ENCODE measurements around the gene TMEM250. TPM values are rescaled to one million over a fixed set of nuclear protein-coding genes. Genes with fewer than 3 reads are reported as not detected.

The TMEM250 gene
- total and polyA plus RNA-seq, 7 experiments from 2014 or later: 16.4 to 61.8 (median 42.2) TPM

- Histone ChIP-seq H3K36me3 (ENCODE audit: control insufficient read depth in 2 of 3, insufficient read depth in 3 of 3, low read length in 3 of 3) (no peaks in the 10 kb centered on the region), H3K4me1 (ENCODE audit: control insufficient read depth in 2 of 2, insufficient read depth in 2 of 2, low read length in 2 of 2) (peaks cover 9 to 15% of the 10 kb centered on the region in 2 donors), H3K9me3 (ENCODE audit: control insufficient read depth in 2 of 3, low read length in 3 of 3) (no peaks in the 10 kb centered on the region), H3K27me3 (ENCODE audit: control insufficient read depth in 2 of 2, insufficient read depth in 2 of 2, low read length in 2 of 2) (no peaks in the 10 kb centered on the region), H3K4me3 (ENCODE audit: low read length) (no peak overlapping the region), H3K27ac (ENCODE audit: low read depth, low read length) (no peak overlapping the region)
- Mint-ChIP-seq H3K27ac (no peak overlapping the region), H3K4me3 (no peak overlapping the region), H3K36me3 (no peaks in the 10 kb centered on the region), H3K27me3 (peaks cover 0 to 19% (median 0%) of the 10 kb centered on the region in 5 donors), H3K9me3 (no peaks in the 10 kb centered on the region), H3K4me1 (peaks cover 5 to 26% (median 18%) of the 10 kb centered on the region in 7 donors)
- ChIA-PET POLR2A (interaction anchor here (0.6 to 1.2 kb wide), 3 partner anchors 8 to 1148 kb away, joined by 3 to 5 read pairs (median 3); no protein-coding TSS in a partner anchor), CTCF (interaction anchor here (0.7 kb wide), 1 partner anchor 11 kb away, joined by 3 read pairs; no protein-coding TSS in a partner anchor)
- ATAC-seq: no peak
- no peak for DNase-seq
- intact Hi-C loops (cut with micrococcal nuclease): no loop called here
Observed at GRCh38 chr9:136100700-136101614, 17.7 kb downstream of the TMEM250 start.

DNA sequence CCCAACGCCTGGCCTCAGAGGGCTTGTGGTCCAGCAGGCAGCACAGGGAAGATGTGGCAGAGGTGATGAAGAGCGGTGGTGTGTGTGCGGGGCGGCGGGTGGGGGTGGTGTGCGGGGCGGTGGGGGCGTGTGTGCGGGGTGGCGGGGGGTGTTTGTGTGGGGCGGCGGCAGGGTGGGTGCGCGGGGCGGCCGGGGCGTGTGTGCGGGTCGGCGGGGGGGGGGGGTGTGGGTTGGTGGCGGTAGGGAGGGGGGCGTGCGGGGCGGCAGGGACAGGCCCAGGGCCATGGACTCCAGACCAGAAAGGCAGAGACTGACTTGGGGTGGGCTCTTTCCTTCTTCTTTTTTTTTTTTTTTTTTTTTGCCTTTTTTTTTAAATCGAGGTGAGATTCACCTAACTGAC, 19.1 kb downstream of the TMEM250 start:
- DNase-seq: no peak
- H3K27ac Mint-ChIP-seq: no peak overlapping the region
- no peaks in the 10 kb centered on the region for H3K36me3 Mint-ChIP-seq
- intact Hi-C loops (cut with micrococcal nuclease): no loop called here
- H3K4me3 Mint-ChIP-seq: no peak overlapping the region
- ATAC-seq: no peak
- POLR2A ChIA-PET: interaction anchor here (0.9 kb wide), 1 partner anchor 9 kb away, joined by 3 read pairs; no protein-coding TSS in a partner anchor
- CTCF ChIA-PET: no interaction called here
- H3K27me3 Mint-ChIP-seq: peaks cover 0 to 19% (median 0%) of the 10 kb centered on the region in 5 donors
- H3K9me3 Mint-ChIP-seq: no peaks in the 10 kb centered on the region
- H3K9me3 ChIP-seq (ENCODE audit: control insufficient read depth in 2 of 3, low read length in 3 of 3): no peaks in the 10 kb centered on the region
- no peaks in the 10 kb centered on the region for H3K27me3 ChIP-seq (ENCODE audit: control insufficient read depth in 2 of 2, insufficient read depth in 2 of 2, low read length in 2 of 2)
- peaks cover 0 to 20% (median 11%) of the 10 kb centered on the region in 7 donors for H3K4me1 Mint-ChIP-seq
- peaks cover 11% of the 10 kb centered on the region in 2 donors for H3K4me1 ChIP-seq (ENCODE audit: control insufficient read depth in 2 of 2, insufficient read depth in 2 of 2, low read length in 2 of 2)
- no peak overlapping the region for H3K27ac ChIP-seq (ENCODE audit: low read depth, low read length)
- H3K4me3 ChIP-seq (ENCODE audit: low read length): no peak overlapping the region
- no peaks in the 10 kb centered on the region for H3K36me3 ChIP-seq (ENCODE audit: control insufficient read depth in 2 of 3, insufficient read depth in 3 of 3, low read length in 3 of 3)

DNA sequence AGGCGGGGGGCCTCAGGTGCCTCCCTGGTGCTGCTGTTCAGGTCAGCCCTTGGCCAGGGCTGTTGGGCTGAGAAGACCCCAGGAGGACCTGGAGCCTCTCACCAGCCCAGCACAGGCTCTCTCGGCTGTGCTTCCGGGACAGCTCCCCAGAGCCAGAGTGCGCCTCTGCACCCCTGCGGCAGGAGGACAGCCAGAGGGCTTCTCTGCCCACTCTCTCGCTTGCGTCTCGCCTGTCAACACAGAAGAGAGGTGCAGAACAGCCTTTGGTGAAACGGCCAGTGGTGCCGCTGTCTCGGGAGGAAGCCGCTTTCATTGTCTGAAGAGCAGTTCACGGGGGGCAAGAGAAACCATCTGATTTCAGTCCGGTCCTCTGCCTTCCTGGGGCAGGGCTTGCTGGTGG, 19.8 kb downstream of the TMEM250 start:
- Histone ChIP-seq H3K4me3 (ENCODE audit: low read length) (no peak overlapping the region), H3K4me1 (ENCODE audit: control insufficient read depth in 2 of 2, insufficient read depth in 2 of 2, low read length in 2 of 2) (peaks cover 11 to 12% of the 10 kb centered on the region in 2 donors), H3K27me3 (ENCODE audit: control insufficient read depth in 2 of 2, insufficient read depth in 2 of 2, low read length in 2 of 2) (no peaks in the 10 kb centered on the region), H3K9me3 (ENCODE audit: control insufficient read depth in 2 of 3, low read length in 3 of 3) (no peaks in the 10 kb centered on the region), H3K36me3 (ENCODE audit: control insufficient read depth in 2 of 3, insufficient read depth in 3 of 3, low read length in 3 of 3) (no peaks in the 10 kb centered on the region), H3K27ac (ENCODE audit: low read depth, low read length) (no peak overlapping the region)
- peaks cover 0 to 22% (median 0%) of the 10 kb centered on the region in 5 donors for H3K27me3 Mint-ChIP-seq
- H3K9me3 Mint-ChIP-seq: no peaks in the 10 kb centered on the region
- H3K4me1 Mint-ChIP-seq: peaks cover 0 to 22% (median 11%) of the 10 kb centered on the region in 7 donors
- CTCF ChIA-PET: no interaction called here
- no peaks in the 10 kb centered on the region for H3K36me3 Mint-ChIP-seq
- intact Hi-C loops (cut with micrococcal nuclease): no loop called here
- peak overlapping the region in 2 of 9 donors; percentile 62 to 80 for H3K27ac Mint-ChIP-seq
- DNase-seq: no peak
- POLR2A ChIA-PET: interaction anchor here (0.9 to 5.5 kb wide), 3 partner anchors 9 to 22 kb away, joined by 3 to 38 read pairs (median 3); no protein-coding TSS in a partner anchor
- peak overlapping the region in 9 of 10 donors; percentile 16 to 62 (median 33) for H3K4me3 Mint-ChIP-seq
- peak; percentile 19 for ATAC-seq

GRCh38 chr9:136098210-136098609, 20.5 kb downstream of the TMEM250 start:
- Mint-ChIP-seq H3K4me3 (peak overlapping the region in 4 of 10 donors; percentile 46 to 79 (median 56)), H3K27ac (peak overlapping the region in 2 of 9 donors; percentile 25 to 38), H3K9me3 (no peaks in the 10 kb centered on the region), H3K36me3 (no peaks in the 10 kb centered on the region), H3K27me3 (peaks cover 0 to 27% (median 0%) of the 10 kb centered on the region in 5 donors), H3K4me1 (peaks cover under 1 to 28% (median 15%) of the 10 kb centered on the region in 7 donors)
- ChIA-PET POLR2A (interaction anchor here (1.2 to 5.5 kb wide), 2 partner anchors 12 to 23 kb away, joined by 3 to 38 read pairs; no protein-coding TSS in a partner anchor), CTCF (no interaction called here)
- intact Hi-C loops (cut with micrococcal nuclease): no loop called here
- no peak overlapping the region for H3K27ac ChIP-seq (ENCODE audit: low read depth, low read length)
- H3K27me3 ChIP-seq (ENCODE audit: control insufficient read depth in 2 of 2, insufficient read depth in 2 of 2, low read length in 2 of 2): no peaks in the 10 kb centered on the region
- H3K4me1 ChIP-seq (ENCODE audit: control insufficient read depth in 2 of 2, insufficient read depth in 2 of 2, low read length in 2 of 2): peaks cover 11 to 17% of the 10 kb centered on the region in 2 donors
- no peak overlapping the region for H3K4me3 ChIP-seq (ENCODE audit: low read length)
- H3K9me3 ChIP-seq (ENCODE audit: control insufficient read depth in 2 of 3, low read length in 3 of 3): no peaks in the 10 kb centered on the region
- H3K36me3 ChIP-seq (ENCODE audit: control insufficient read depth in 2 of 3, insufficient read depth in 3 of 3, low read length in 3 of 3): no peaks in the 10 kb centered on the region
- no peak for ATAC-seq
- no peak for DNase-seq

GRCh38 chr9:136096505-136097001, 22.1 kb downstream of the TMEM250 start:
- Histone ChIP-seq H3K4me1 (ENCODE audit: control insufficient read depth in 2 of 2, insufficient read depth in 2 of 2, low read length in 2 of 2) (peaks cover 11 to 17% of the 10 kb centered on the region in 2 donors), H3K9me3 (ENCODE audit: control insufficient read depth in 2 of 3, low read length in 3 of 3) (no peaks in the 10 kb centered on the region), H3K27ac (ENCODE audit: low read depth, low read length) (no peak overlapping the region), H3K4me3 (ENCODE audit: low read length) (peak overlapping the region; percentile 37), H3K27me3 (ENCODE audit: control insufficient read depth in 2 of 2, insufficient read depth in 2 of 2, low read length in 2 of 2) (no peaks in the 10 kb centered on the region), H3K36me3 (ENCODE audit: control insufficient read depth in 2 of 3, insufficient read depth in 3 of 3, low read length in 3 of 3) (no peaks in the 10 kb centered on the region)
- POLR2A ChIA-PET: interaction anchor here (1.2 to 5.5 kb wide), 4 partner anchors 10 to 234 kb away, joined by 3 to 38 read pairs (median 21); no protein-coding TSS in a partner anchor
- Mint-ChIP-seq H3K36me3 (no peaks in the 10 kb centered on the region), H3K27ac (peak overlapping the region in 3 of 9 donors; percentile 26 to 72 (median 62)), H3K4me1 (peaks cover 5 to 34% (median 19%) of the 10 kb centered on the region in 7 donors), H3K4me3 (peak overlapping the region; percentile 44 to 86 (median 73)), H3K27me3 (peaks cover 0 to 32% (median 0%) of the 10 kb centered on the region in 5 donors), H3K9me3 (no peaks in the 10 kb centered on the region)
- intact Hi-C loops (cut with micrococcal nuclease): no loop called here
- ATAC-seq: no peak
- DNase-seq: no peak
- CTCF ChIA-PET: interaction anchor here (0.6 to 0.9 kb wide), 3 partner anchors 10 to 127 kb away, joined by 3 to 4 read pairs (median 4); no protein-coding TSS in a partner anchor

Data from naive thymus-derived CD4-positive, alpha-beta T cell (primary cell).